Tibial nerve (tissue), 4 donors: ENCODE data around the gene MSX1. TPM values are rescaled to one million over a fixed set of nuclear protein-coding genes. Genes with fewer than 3 reads are reported as not detected.

Experiments
- DNase-seq, 2 donors: peaks; one replicate each; pipeline ENCODE4 v3.0.0-alpha.2; 2019; ENCODE audit warnings: low spot score in 2 of 2
- H3K27ac ChIP-seq, 4 donors: fragments of 200-600 bp; sonication (generic) in 3 of 4; one replicate each; pipeline ENCODE4 v1.5.1; 2017 to 2019; ENCODE audit warnings: mild to moderate bottlenecking in 1 of 4
- H3K27me3 ChIP-seq, 2 donors: fragments of 200-600 bp; sonication (generic) in 1 of 2; one replicate each; pipeline versions ENCODE4 v1.5.1 to v1.6.0; 2017 to 2019
- H3K36me3 ChIP-seq, 3 donors: fragments of 200-600 bp; sonication (generic); one replicate each; pipeline ENCODE4 v1.5.1; 2018 to 2019
- H3K4me1 ChIP-seq, 4 donors: fragments of 200-600 bp; sonication (generic) in 3 of 4; one replicate each; pipeline ENCODE4 v1.5.1; 2017 to 2019
- H3K4me3 ChIP-seq, 4 donors: fragments of 200-600 bp; sonication (generic) in 3 of 4; one replicate each; pipeline ENCODE4 v1.5.1; 2017 to 2019; ENCODE audit warnings: mild to moderate bottlenecking in 1 of 4, moderate library complexity in 1 of 4
- H3K9me3 ChIP-seq, 4 donors: fragments of 200-600 bp; sonication (generic) in 3 of 4; one replicate each; pipeline ENCODE4 v1.5.1; 2017 to 2019
- CTCF ChIP-seq, 5 experiments: fragments of 200-600 bp in 3 of 5; fragments of 450-650 bp in 2 of 5; sonication (generic) in 3 of 5; IDR thresholded peaks; one replicate each; pipeline ENCODE4 v1.5.1; 2016 to 2019; ENCODE audit warnings: antibody characterized with exemption in 5 of 5, mild to moderate bottlenecking in 3 of 5, moderate library complexity in 2 of 5
- EP300 ChIP-seq, 2 donors: sonication (generic); formaldehyde crosslinking; IDR thresholded peaks; one replicate each; pipeline ENCODE4 v1.6.1; 2017; ENCODE audit warnings: antibody characterized with exemption in 2 of 2, mild to moderate bottlenecking in 1 of 2
- POLR2A ChIP-seq, 2 donors: fragments of 450-650 bp; IDR thresholded peaks; one replicate each; pipeline ENCODE4 v1.6.1; 2017; ENCODE audit warnings: antibody characterized with exemption in 2 of 2, mild to moderate bottlenecking in 2 of 2, moderate library complexity in 2 of 2
- WGBS, 2 donors: methylation state at CpG; one replicate each; pipeline ENCODE4 v1.1.5; 2018; 5-methylcytosine and 5-hydroxymethylcytosine counted together
- total RNA-seq, 4 donors: library from RNA; depleted of rRNA; stranded (reverse); fragments of >200 nt; gene quantifications; one replicate each; pipeline ENCODE4 v1.1.0, GENCODE V29; 2016

MSX1 gene
- total RNA-seq, 4 donors from 2014 or later = 9.4 to 42.3 (median 21.7) TPM

- Histone ChIP-seq H3K27ac (no peak overlapping the region), H3K27me3 (peaks cover 0 to 5% of the 10 kb centered on the region in 2 donors), H3K4me1 (no peaks in the 10 kb centered on the region), H3K4me3 (no peak overlapping the region), H3K9me3 (peaks cover 0 to 22% (median 0%) of the 10 kb centered on the region in 4 donors), H3K36me3 (no peaks in the 10 kb centered on the region)
- TF ChIP-seq EP300 (IDR thresholded peaks at IDR 0.05) (no peak), POLR2A (IDR thresholded peaks at IDR 0.05) (no peak), CTCF (IDR thresholded peaks at IDR 0.05) (no peak)
- no peak for DNase-seq
- WGBS, 2 donors = 51% methylated on average over 9 to 12 of the region's 13 CpGs
These were observed 21.2 kb upstream of the MSX1 start for GRCh38 chr4:4838051-4838935.

GRCh38 chr4:4838936-4839810 is 20.3 kb upstream of the MSX1 start:
- Histone ChIP-seq H3K4me1 (no peaks in the 10 kb centered on the region), H3K36me3 (no peaks in the 10 kb centered on the region), H3K9me3 (peaks cover 0 to 22% (median 0%) of the 10 kb centered on the region in 4 donors), H3K27ac (no peak overlapping the region), H3K4me3 (no peak overlapping the region), H3K27me3 (peaks cover 0 to 11% of the 10 kb centered on the region in 2 donors)
- DNase-seq = no peak
- TF ChIP-seq CTCF (IDR thresholded peaks at IDR 0.05) = no peak
- TF ChIP-seq POLR2A (IDR thresholded peaks at IDR 0.05) = no peak
- TF ChIP-seq EP300 (IDR thresholded peaks at IDR 0.05) = no peak
- WGBS, 2 donors = 53 to 65% methylated on average over 16 of the region's 16 CpGs

GRCh38 chr4:4840351-4840750 is 19.1 kb upstream of the MSX1 start:
- peaks cover 0 to 14% (median 0%) of the 10 kb centered on the region in 4 donors for H3K9me3 ChIP-seq
- H3K36me3 ChIP-seq = no peaks in the 10 kb centered on the region
- no peak overlapping the region for H3K4me3 ChIP-seq
- H3K27ac ChIP-seq = no peak overlapping the region
- H3K27me3 ChIP-seq = peaks cover 0 to 23% of the 10 kb centered on the region in 2 donors
- DNase-seq = no peak
- H3K4me1 ChIP-seq = no peaks in the 10 kb centered on the region
- WGBS, 2 donors = 24 to 25% methylated on average over 7 to 9 of the region's 9 CpGs
- no peak for TF ChIP-seq POLR2A (IDR thresholded peaks at IDR 0.05)
- no peak for TF ChIP-seq CTCF (IDR thresholded peaks at IDR 0.05)
- no peak for TF ChIP-seq EP300 (IDR thresholded peaks at IDR 0.05)

GRCh38 chr4:4841156-4841555 is 18.3 kb upstream of the MSX1 start:
- Histone ChIP-seq H3K27me3 (peaks cover 0 to 23% of the 10 kb centered on the region in 2 donors), H3K4me3 (no peak overlapping the region), H3K9me3 (peaks cover 0 to 6% (median 0%) of the 10 kb centered on the region in 4 donors), H3K36me3 (no peaks in the 10 kb centered on the region), H3K27ac (no peak overlapping the region), H3K4me1 (no peaks in the 10 kb centered on the region)
- no peak for DNase-seq
- TF ChIP-seq EP300 (IDR thresholded peaks at IDR 0.05) (no peak), CTCF (IDR thresholded peaks at IDR 0.05) (no peak), POLR2A (IDR thresholded peaks at IDR 0.05) (no peak)
- 80 to 81% methylated on average over 9 of the region's 9 CpGs for WGBS, 2 donors
